Muscle of back (tissue), 11 donors: ENCODE results near the gene ACAA1. TPM values are rescaled to one million over a fixed set of nuclear protein-coding genes. Genes with fewer than 3 reads are reported as not detected.
"Not testable (repeated sequence)": the region's sequence is repeated elsewhere in the genome, so short reads cannot be mapped to it uniquely, and the experiment has no call there.

Source experiments
- DNase-seq, 3 donors: peaks; one replicate each; pipeline versions ENCODE4 v3.0.0 to v3.0.0-alpha.2; 2013
- polyA plus RNA-seq, 10 donors: library from polyadenylated mRNA; unstranded; fragments of 120-200 nt; gene quantifications; one replicate each; pipeline ENCODE4 v1.2.1, GENCODE V29; 2013; ENCODE audit not compliant: insufficient read length in 10 of 10

Gene ACAA1
- polyA plus RNA-seq, 10 donors, result 27.6 to 37.4 (median 30.3) TPM

DNA sequence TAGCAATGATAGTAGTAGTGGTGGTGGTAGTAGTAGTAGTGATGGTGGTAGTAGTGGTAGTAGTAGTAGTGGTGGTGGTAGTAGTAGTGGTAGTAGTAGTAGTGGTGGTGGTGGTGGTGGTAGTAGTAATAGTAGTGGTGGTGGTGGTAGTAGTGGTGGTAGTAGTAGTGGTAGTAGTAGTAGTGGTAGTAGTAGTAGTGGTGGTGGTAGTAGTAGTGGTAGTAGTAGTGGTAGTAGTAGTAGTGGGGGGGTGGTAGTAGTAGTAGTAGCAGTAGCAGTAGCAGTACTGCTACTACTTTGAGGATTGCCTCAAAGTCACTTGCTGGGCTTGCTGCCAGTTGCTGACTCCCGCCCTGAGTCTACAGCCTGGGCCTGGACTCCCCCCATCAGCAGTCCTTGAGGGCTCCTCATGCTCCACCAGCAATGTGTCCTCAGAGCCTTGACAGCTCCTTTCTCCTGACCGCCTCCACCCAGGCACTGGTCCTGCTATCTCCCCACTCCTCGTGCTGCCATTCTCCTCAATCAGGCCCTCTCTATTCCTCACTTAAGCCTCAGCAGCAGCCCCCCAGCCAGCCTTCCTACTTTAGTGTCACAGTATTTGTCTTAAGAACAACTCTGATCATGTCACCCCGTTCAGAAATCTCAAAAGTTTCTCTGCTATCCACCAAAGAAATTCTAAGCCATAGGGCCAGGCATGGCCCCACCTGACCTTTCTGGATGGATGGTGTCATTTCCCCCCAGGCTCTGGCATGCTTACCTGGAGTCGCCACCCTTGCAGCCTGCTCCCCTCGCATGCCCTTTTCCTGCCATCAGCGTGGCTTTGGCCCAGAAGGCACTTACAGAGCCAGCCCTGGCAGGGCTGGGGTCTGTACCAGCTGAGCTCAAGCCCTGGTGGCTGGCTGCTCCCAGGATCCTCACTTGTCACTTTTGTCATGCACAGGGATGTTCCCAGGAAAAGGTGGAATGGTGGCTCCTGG lies 52.3 kb downstream of the ACAA1 start:
- peak; percentile 9 to 44 (median 15) for DNase-seq

GRCh38 chr3:38083871-38084333 lies 53.0 kb downstream of the ACAA1 start:
- DNase-seq, result no peak

- not testable (repeated sequence) for DNase-seq
Measured at GRCh38 chr3:38083254-38083653, 53.7 kb downstream of the ACAA1 start.

DNA sequence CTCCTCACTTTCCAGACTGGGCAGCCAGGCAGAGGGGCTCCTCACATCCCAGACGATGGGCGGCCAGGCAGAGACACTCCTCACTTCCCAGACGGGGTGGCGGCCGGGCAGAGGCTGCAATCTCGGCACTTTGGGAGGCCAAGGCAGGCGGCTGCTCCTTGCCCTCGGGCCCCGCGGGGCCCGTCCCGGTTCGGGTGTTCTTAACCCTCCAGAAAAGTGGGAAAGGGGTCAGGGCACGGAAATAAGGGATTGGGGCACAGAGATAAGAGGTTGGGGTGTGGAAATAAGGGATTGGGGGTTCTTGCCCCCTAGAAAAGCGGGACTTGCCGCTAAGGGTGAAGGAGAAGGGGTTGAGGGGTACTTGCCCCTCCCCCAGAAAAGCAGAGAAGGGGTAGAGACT lies 54.6 kb downstream of the ACAA1 start:
- DNase-seq, result not testable (repeated sequence)

GRCh38 chr3:38077073-38077472 lies 59.9 kb downstream of the ACAA1 start:
- not testable (repeated sequence) for DNase-seq

Other genes with a start within 250 kb of the ACAA1 start
- gene VILL, start 146.3 kb downstream of the ACAA1 start, polyA plus RNA-seq, result 1 to 10 TPM; 3.5 to 8.1 (median 5.2) TPM
- 10 to 100 TPM in 9 of 10 donors, 1 to 10 TPM in 1; 9.2 to 14.3 (median 12.6) TPM for gene PLCD1, start 107.5 kb downstream of the ACAA1 start, polyA plus RNA-seq
- 1 to 10 TPM in 1 of 10 donors, under 1 TPM in 9; 0.22 to 1.2 (median 0.40) TPM for gene DLEC1, start 97.9 kb downstream of the ACAA1 start, polyA plus RNA-seq
- 10 to 100 TPM; 17.2 to 26.7 (median 20.7) TPM for gene MYD88, start 1.5 kb upstream of the ACAA1 start, polyA plus RNA-seq
- gene OXSR1, start 28.4 kb upstream of the ACAA1 start, polyA plus RNA-seq, result 10 to 100 TPM; 30.5 to 43.4 (median 34.6) TPM
- under 1 TPM in 7 of 10 donors, not detected in 3; 0.08 to 0.26 (median 0.18) TPM for gene SLC22A13, start 128.7 kb upstream of the ACAA1 start, polyA plus RNA-seq
- gene SLC22A14, start 145.2 kb upstream of the ACAA1 start, polyA plus RNA-seq, result under 1 TPM in 9 of 10 donors, not detected in 1; 0.11 to 0.28 (median 0.17) TPM
- gene XYLB, start 209.7 kb upstream of the ACAA1 start, polyA plus RNA-seq, result 1 to 10 TPM; 2.5 to 5.3 (median 3.3) TPM